Measurements from ENCODE around the gene PSMB1. TPM values are rescaled to one million over a fixed set of nuclear protein-coding genes. Genes with fewer than 3 reads are reported as not detected.

PSMB1 gene
- total RNA-seq, 4 donors from 2014 or later = 127 to 201 (median 193) TPM

- H3K36me3 ChIP-seq = peaks cover 85% of the 10 kb centered on the region
- H3K4me3 ChIP-seq = no peak overlapping the region
- H3K27me3 ChIP-seq = no peaks in the 10 kb centered on the region
- H3K4me1 ChIP-seq = no peaks in the 10 kb centered on the region
- TF ChIP-seq POLR2AphosphoS5 (IDR thresholded peaks at IDR 0.05) = no peak
- no peak for TF ChIP-seq EP300 (IDR thresholded peaks at IDR 0.05)
- TF ChIP-seq POLR2A (IDR thresholded peaks at IDR 0.05) = no peak
- no peak for TF ChIP-seq CTCF (IDR thresholded peaks at IDR 0.05)
- no peak overlapping the region for H3K27ac ChIP-seq
- DNase-seq (ENCODE audit: low spot score in 2 of 2) = no peak
- H3K9me3 ChIP-seq = no peaks in the 10 kb centered on the region
- whole genome bisulfite sequencing = 96% methylated on average over 8 of the region's 8 CpGs
Measured at GRCh38 chr6:170564936-170565530, 11.9 kb upstream of the PSMB1 start.

GRCh38 chr6:170561555-170561954 lies 8.4 kb upstream of the PSMB1 start:
- Histone ChIP-seq H3K4me3 (no peak overlapping the region), H3K4me1 (peaks cover 2% of the 10 kb centered on the region), H3K36me3 (peaks cover 52% of the 10 kb centered on the region), H3K9me3 (no peaks in the 10 kb centered on the region), H3K27ac (no peak overlapping the region), H3K27me3 (no peaks in the 10 kb centered on the region)
- TF ChIP-seq CTCF (IDR thresholded peaks at IDR 0.05) (no peak), POLR2AphosphoS5 (IDR thresholded peaks at IDR 0.05) (no peak)
- 88% methylated on average over 4 of the region's 4 CpGs for WGBS
- DNase-seq (ENCODE audit: low spot score in 2 of 2) = no peak

DNA sequence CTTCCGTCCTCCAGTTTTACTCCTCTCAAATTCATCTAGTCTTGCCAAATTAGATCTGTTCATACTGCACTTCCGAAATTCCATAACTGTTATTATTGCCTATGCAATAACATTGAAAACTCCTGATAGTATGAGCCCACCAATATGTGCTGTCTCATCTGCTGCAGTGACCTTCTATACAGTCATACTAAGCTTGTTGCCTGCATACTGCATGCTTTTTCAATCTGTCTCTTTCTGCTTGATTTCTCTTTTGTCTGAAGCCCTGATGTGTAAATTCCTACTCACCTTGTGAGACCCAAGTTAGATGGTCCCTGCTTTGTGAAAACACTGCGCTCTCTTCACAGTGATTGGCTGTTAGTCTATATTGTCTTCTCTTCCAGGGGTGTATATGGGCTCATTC lies 2.2 kb upstream of the PSMB1 start:
- Histone ChIP-seq H3K36me3 (peaks cover 1% of the 10 kb centered on the region), H3K4me1 (peaks cover 44% of the 10 kb centered on the region), H3K4me3 (peak overlapping the region; percentile 99), H3K9me3 (no peaks in the 10 kb centered on the region), H3K27ac (no peak overlapping the region), H3K27me3 (no peaks in the 10 kb centered on the region)
- no peak for DNase-seq (ENCODE audit: low spot score in 2 of 2)
- no peak for TF ChIP-seq EP300 (IDR thresholded peaks at IDR 0.05)
- TF ChIP-seq POLR2AphosphoS5 (IDR thresholded peaks at IDR 0.05) = no peak
- TF ChIP-seq CTCF (IDR thresholded peaks at IDR 0.05) = no peak
- no peak for TF ChIP-seq POLR2A (IDR thresholded peaks at IDR 0.05)
- 48% methylated on average over 3 of the region's 3 CpGs for WGBS

GRCh38 chr6:170554796-170555137 lies 1.7 kb upstream of the PSMB1 start:
- DNase-seq (ENCODE audit: low spot score in 2 of 2) = no peak
- peaks cover 50% of the 10 kb centered on the region for H3K4me1 ChIP-seq
- no peaks in the 10 kb centered on the region for H3K27me3 ChIP-seq
- 2% methylated on average over 7 of the region's 7 CpGs for WGBS
- H3K4me3 ChIP-seq = peak overlapping the region; percentile 99
- no peaks in the 10 kb centered on the region for H3K9me3 ChIP-seq
- H3K27ac ChIP-seq = peak overlapping the region; percentile 89
- no peak for TF ChIP-seq CTCF (IDR thresholded peaks at IDR 0.05)
- TF ChIP-seq EP300 (IDR thresholded peaks at IDR 0.05) = no peak
- H3K36me3 ChIP-seq = no peaks in the 10 kb centered on the region

DNA sequence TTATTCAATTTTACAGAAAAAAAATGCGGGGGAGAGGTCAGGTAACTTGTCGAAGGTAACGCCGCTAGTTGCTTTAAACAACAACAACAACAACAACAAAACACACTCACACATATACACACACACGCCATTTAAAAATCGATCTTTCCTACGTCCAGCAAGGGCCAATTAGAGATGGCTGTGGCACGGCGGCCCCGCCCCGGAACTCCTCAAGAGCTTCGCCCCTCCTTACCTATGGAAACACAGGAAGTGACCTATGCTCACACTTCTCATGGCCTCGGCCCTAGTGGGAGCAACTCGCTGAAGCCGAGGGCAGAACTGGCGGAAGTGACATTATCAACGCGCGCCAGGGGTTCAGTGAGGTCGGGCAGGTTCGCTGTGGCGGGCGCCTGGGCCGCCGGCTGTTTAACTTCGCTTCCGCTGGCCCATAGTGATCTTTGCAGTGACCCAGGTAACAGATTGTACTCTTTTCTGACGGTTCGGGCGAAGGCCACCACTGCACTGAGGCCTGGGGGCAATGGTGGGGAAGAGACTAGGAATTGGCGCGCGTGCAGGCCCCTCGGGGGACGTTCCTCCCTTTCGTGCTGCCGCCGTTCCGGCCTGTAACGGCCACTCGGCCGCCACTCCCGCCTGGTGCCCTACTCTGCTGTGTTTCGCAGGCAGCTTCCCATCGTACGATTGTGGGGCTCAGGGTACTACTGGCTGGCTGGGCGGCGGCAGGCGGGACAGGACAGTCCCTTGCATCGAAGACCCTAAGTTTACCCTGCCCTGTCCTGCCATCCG lies 1.1 kb upstream of the PSMB1 start, which contains the start of gene TBP:
Gene TBP, plus strand, starts transcription at position 357 of the 783 bp plus-strand sequence. CDS start 2,661 bp downstream, outside the sequence.
- TF ChIP-seq CTCF (IDR thresholded peaks at IDR 0.05) (no peak), POLR2A (IDR thresholded peaks at IDR 0.05) (peak in 1 of 2 donors; percentile 51), EP300 (IDR thresholded peaks at IDR 0.05) (peak; percentile 8), POLR2AphosphoS5 (IDR thresholded peaks at IDR 0.05) (peak in 2 of 3 donors; percentile 69 to 92)
- Histone ChIP-seq H3K36me3 (no peaks in the 10 kb centered on the region), H3K4me3 (peak within 1 kb of the TSS; percentile 99), H3K27me3 (no peaks in the 10 kb centered on the region), H3K9me3 (no peaks in the 10 kb centered on the region), H3K27ac (peak within 1 kb of the TSS; percentile 89), H3K4me1 (peaks cover 54% of the 10 kb centered on the region)
- under 1% methylated on average over 45 of the region's 51 CpGs for WGBS
- DNase-seq (ENCODE audit: low spot score in 2 of 2) = peak; percentile 98 to 99
